ENCODE measurements around the gene EIF4B.

DNA sequence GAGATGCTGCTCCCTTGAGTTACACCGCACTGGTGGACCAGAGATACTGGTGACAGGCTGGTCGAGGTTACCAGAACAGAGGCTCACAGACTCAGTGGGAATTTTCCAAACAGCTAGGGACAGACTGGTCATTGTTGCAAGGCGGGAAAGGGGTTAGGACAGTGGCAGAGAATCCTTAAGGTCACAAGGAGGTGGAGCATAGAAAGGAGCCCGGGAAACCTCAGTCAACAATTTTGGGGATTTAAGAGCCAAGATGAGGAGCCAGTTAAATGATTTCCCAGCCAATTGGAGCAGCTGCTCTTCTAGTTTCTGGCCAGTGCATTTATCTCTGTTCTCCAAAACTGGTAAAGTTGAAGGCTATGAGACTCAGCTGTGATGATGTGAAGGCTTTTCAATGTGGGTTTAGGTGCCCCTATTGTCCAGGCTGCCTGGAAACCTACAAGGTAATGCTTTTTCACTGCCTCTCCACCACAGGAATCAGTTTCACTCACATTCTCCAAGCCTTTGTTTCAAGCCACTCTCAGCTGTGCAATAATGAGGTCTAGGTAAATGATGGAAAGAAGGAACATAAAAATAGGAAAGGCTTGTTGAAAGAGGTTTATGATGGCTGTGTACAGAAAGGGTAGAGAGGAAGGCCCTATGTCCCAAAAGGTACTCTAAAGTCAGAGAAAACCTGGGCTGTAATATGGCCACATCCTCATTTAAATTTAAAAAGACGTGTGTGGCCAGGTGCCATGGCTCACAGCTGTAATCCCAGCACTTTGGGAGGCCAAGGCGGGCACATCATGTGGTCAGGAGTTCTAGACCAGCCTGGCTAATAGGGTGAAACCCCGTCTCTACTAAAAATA lies 36.6 kb downstream of the EIF4B start:
- TF ChIP-seq, protein P1, sequence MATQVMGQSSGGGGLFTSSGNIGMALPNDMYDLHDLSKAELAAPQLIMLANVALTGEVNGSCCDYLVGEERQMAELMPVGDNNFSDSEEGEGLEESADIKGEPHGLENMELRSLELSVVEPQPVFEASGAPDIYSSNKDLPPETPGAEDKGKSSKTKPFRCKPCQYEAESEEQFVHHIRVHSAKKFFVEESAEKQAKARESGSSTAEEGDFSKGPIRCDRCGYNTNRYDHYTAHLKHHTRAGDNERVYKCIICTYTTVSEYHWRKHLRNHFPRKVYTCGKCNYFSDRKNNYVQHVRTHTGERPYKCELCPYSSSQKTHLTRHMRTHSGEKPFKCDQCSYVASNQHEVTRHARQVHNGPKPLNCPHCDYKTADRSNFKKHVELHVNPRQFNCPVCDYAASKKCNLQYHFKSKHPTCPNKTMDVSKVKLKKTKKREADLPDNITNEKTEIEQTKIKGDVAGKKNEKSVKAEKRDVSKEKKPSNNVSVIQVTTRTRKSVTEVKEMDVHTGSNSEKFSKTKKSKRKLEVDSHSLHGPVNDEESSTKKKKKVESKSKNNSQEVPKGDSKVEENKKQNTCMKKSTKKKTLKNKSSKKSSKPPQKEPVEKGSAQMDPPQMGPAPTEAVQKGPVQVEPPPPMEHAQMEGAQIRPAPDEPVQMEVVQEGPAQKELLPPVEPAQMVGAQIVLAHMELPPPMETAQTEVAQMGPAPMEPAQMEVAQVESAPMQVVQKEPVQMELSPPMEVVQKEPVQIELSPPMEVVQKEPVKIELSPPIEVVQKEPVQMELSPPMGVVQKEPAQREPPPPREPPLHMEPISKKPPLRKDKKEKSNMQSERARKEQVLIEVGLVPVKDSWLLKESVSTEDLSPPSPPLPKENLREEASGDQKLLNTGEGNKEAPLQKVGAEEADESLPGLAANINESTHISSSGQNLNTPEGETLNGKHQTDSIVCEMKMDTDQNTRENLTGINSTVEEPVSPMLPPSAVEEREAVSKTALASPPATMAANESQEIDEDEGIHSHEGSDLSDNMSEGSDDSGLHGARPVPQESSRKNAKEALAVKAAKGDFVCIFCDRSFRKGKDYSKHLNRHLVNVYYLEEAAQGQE (IDR thresholded peaks at IDR 0.05; ENCODE audit: borderline replicate concordance), result no peak
- TF ChIP-seq, protein P1 (CRISPR knock-in tag; IDR thresholded peaks at IDR 0.05; ENCODE audit: low read depth), result no peak
- TF ChIP-seq, protein P2, sequence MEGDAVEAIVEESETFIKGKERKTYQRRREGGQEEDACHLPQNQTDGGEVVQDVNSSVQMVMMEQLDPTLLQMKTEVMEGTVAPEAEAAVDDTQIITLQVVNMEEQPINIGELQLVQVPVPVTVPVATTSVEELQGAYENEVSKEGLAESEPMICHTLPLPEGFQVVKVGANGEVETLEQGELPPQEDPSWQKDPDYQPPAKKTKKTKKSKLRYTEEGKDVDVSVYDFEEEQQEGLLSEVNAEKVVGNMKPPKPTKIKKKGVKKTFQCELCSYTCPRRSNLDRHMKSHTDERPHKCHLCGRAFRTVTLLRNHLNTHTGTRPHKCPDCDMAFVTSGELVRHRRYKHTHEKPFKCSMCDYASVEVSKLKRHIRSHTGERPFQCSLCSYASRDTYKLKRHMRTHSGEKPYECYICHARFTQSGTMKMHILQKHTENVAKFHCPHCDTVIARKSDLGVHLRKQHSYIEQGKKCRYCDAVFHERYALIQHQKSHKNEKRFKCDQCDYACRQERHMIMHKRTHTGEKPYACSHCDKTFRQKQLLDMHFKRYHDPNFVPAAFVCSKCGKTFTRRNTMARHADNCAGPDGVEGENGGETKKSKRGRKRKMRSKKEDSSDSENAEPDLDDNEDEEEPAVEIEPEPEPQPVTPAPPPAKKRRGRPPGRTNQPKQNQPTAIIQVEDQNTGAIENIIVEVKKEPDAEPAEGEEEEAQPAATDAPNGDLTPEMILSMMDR (IDR thresholded peaks at IDR 0.05 in 2 of 3, conservative IDR thresholded peaks at IDR 0.05 in 1 of 3; ENCODE audit: insufficient read depth in 2 of 3, low read depth in 1 of 3, low read length in 3 of 3), result no peak
- TF ChIP-seq POLR2A (conservative IDR thresholded peaks at IDR 0.05) (peak; percentile 85), HOXB6 (CRISPR knock-in tag; IDR thresholded peaks at IDR 0.05; ENCODE audit: borderline replicate concordance) (no peak), HDAC1 (IDR thresholded peaks at IDR 0.05) (no peak), TRIM28 (IDR thresholded peaks at IDR 0.05) (no peak), ZNF3 (CRISPR knock-in tag; IDR thresholded peaks at IDR 0.05) (no peak), ZEB2 (IDR thresholded peaks at IDR 0.05) (no peak)
- TF ChIP-seq, protein P3, sequence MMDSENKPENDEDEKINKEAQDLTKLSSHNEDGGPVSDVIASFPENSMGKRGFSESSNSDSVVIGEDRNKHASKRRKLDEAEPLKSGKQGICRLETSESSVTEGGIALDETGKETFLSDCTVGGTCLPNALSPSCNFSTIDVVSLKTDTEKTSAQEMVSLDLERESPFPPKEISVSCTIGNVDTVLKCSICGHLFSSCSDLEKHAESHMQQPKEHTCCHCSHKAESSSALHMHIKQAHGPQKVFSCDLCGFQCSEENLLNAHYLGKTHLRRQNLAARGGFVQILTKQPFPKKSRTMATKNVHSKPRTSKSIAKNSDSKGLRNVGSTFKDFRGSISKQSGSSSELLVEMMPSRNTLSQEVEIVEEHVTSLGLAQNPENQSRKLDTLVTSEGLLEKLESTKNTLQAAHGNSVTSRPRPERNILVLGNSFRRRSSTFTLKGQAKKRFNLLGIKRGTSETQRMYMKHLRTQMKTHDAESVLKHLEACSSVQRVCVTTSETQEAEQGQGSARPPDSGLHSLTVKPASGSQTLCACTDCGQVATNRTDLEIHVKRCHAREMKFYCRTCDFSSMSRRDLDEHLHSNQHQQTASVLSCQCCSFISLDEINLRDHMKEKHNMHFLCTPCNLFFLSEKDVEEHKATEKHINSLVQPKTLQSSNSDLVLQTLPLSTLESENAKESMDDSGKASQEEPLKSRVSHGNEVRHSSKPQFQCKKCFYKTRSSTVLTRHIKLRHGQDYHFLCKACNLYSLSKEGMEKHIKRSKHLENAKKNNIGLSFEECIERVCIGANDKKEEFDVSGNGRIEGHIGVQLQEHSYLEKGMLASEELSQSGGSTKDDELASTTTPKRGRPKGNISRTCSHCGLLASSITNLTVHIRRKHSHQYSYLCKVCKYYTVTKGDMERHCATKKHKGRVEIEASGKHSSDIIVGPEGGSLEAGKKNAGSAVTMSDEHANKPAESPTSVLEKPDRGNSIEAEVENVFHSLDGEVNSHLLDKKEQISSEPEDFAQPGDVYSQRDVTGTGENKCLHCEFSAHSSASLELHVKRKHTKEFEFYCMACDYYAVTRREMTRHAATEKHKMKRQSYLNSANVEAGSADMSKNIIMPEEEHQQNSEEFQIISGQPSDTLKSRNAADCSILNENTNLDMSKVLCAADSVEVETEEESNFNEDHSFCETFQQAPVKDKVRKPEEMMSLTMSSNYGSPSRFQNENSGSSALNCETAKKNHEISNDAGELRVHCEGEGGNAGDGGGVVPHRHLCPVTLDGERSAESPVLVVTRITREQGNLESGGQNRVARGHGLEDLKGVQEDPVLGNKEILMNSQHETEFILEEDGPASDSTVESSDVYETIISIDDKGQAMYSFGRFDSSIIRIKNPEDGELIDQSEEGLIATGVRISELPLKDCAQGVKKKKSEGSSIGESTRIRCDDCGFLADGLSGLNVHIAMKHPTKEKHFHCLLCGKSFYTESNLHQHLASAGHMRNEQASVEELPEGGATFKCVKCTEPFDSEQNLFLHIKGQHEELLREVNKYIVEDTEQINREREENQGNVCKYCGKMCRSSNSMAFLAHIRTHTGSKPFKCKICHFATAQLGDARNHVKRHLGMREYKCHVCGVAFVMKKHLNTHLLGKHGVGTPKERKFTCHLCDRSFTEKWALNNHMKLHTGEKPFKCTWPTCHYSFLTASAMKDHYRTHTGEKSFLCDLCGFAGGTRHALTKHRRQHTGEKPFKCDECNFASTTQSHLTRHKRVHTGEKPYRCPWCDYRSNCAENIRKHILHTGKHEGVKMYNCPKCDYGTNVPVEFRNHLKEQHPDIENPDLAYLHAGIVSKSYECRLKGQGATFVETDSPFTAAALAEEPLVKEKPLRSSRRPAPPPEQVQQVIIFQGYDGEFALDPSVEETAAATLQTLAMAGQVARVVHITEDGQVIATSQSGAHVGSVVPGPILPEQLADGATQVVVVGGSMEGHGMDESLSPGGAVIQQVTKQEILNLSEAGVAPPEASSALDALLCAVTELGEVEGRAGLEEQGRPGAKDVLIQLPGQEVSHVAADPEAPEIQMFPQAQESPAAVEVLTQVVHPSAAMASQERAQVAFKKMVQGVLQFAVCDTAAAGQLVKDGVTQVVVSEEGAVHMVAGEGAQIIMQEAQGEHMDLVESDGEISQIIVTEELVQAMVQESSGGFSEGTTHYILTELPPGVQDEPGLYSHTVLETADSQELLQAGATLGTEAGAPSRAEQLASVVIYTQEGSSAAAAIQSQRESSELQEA (IDR thresholded peaks at IDR 0.05; ENCODE audit: low read depth), result no peak
